GM21825 (cell line): ENCODE results near the gene GPR173.
A peak's percentile ranks its signal among the peaks of the same experiment; 100 is the strongest.

Experiments used
- ATAC-seq: cut with Tn5 transposase; IDR thresholded peaks from one replicate; pipeline ENCODE4 v1.9.1; 2021; ENCODE audit warnings: mild to moderate bottlenecking, moderate library complexity; ENCODE audit not compliant: unreplicated experiment

The GPR173 gene

DNA sequence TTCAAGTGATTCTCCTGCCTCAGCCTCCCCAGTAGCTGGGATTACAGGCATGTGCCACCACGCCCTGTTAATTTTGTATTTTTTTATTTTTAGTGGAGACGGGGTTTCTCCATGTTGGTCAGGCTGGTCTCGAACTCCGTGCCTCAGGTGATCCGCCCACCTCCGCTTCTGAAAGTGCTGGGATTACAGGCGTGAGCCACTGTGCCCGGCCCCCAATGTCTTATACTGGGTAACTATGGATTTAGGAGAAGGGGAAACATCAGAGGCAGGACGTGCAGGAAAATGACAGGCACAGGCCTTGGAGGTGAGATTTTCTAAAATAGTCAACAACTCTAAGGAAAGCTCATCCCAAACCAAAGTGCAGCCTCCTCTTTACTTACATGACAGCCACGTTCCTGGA is 22.5 kb downstream of the GPR173 start:
- ATAC-seq, result no peak

- ATAC-seq, result peak; percentile 81
Observed at GRCh38 chrX:53071604-53072417, 23.2 kb downstream of the GPR173 start.

DNA sequence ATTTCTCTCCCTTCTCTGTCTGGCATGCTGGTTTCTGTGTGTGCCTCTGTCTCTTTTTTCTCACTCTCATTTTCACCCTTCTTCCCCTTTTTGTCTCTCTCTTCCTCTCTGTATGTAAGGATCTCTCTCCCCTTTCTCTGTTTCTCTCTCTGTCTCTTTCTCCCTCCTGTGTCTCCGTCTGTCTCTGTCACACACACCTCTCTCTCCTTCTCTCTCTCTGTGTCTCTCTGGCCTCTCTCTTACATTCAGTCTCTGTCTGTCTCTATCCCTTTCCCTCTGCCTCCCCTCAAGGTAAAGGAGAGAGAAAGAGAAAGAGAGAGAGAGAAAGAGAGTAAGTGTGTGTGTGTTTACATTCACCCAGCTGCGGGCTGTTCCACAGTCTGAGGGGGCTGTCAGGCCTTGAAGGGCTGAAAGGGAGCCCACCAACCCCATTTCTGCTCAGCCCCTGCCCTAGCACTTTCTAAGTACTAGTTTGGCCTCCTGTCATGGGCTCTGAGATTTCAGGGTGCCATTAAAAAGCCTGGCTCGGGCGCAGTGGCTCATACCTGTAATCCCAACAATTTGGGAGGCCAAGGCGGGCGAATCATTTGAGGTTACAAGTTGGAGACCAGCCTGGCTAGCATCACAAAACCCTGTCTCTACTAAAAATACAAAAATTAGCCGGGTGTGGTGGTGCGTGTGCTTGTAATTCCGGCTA is 24.0 kb downstream of the GPR173 start:
- ATAC-seq, result no peak

DNA sequence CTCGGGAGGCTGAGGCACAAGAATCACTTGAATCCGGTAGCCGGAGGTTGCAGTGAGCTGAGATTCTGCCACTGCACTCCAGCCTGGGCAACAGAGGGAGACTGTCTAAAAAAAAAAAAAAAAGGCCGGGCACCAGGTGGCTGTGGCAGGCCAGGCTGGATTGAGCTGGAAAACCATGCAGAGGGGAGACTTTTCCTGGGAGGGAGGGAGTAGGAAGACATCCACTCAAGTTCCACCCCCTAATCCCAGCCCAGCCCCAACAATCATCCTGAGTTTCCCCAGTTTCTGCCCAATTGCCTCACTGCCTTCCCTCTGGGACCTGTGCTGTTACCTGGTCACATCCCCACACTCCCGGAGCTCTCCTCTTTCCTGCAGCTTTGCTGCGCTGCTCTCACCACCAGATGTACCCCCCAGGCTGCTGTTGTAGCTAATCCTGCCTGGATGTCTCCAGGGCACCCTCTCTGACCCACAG is 24.6 kb downstream of the GPR173 start:
- no peak for ATAC-seq

DNA sequence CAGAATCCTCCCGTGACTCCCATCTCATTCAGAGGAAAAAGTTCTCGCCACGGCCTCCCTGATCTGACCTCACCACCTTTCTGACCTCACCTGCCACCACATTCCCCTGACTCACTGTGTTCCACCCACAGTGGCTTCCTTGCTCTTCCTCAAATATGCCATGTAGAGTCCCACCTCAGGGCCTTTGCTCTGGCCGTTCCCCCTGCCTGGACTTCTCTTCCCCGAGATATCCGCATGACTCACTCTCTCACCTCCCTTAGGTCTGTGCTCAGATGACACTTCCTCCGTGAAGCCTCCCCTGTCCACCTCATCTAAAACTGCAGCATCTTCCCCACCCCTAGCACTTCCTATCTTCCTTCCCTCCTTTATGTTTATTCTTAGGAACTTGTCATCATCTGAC is 26.4 kb downstream of the GPR173 start:
- ATAC-seq, result no peak

DNA sequence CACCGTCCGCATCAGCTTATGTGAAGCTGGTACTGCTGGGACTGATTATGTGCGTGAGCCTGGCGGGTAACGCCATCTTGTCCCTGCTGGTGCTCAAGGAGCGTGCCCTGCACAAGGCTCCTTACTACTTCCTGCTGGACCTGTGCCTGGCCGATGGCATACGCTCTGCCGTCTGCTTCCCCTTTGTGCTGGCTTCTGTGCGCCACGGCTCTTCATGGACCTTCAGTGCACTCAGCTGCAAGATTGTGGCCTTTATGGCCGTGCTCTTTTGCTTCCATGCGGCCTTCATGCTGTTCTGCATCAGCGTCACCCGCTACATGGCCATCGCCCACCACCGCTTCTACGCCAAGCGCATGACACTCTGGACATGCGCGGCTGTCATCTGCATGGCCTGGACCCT is 28.1 kb downstream of the GPR173 start:
- ATAC-seq, result no peak

DNA sequence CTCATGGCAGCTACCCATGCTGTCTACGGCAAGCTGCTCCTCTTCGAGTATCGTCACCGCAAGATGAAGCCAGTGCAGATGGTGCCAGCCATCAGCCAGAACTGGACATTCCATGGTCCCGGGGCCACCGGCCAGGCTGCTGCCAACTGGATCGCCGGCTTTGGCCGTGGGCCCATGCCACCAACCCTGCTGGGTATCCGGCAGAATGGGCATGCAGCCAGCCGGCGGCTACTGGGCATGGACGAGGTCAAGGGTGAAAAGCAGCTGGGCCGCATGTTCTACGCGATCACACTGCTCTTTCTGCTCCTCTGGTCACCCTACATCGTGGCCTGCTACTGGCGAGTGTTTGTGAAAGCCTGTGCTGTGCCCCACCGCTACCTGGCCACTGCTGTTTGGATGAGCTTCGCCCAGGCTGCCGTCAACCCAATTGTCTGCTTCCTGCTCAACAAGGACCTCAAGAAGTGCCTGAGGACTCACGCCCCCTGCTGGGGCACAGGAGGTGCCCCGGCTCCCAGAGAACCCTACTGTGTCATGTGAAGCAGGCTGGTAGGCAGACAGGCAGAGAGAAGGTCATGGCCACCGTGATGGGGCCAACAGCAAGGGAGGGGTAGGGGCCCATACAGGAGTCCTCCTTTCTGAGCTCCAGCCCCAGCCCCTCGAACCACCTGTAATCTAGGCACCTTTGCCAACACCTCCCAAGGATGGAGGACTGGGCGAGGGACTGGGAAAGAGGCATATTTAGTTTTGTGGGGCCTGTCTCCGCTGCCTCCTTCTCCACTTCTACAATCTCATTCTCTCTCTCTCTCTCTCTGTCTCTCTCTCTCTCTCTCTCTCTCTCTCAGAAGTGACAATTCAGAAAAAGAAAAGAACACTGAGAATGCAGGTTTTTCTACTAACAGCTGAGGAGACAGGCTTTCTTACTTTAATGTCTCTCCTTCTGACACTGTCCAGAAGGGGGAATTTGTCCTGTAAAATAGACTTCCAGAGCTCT is 28.9 kb downstream of the GPR173 start:
- no peak for ATAC-seq

GRCh38 chrX:53078943-53079342 is 30.4 kb downstream of the GPR173 start:
- ATAC-seq, result no peak

DNA sequence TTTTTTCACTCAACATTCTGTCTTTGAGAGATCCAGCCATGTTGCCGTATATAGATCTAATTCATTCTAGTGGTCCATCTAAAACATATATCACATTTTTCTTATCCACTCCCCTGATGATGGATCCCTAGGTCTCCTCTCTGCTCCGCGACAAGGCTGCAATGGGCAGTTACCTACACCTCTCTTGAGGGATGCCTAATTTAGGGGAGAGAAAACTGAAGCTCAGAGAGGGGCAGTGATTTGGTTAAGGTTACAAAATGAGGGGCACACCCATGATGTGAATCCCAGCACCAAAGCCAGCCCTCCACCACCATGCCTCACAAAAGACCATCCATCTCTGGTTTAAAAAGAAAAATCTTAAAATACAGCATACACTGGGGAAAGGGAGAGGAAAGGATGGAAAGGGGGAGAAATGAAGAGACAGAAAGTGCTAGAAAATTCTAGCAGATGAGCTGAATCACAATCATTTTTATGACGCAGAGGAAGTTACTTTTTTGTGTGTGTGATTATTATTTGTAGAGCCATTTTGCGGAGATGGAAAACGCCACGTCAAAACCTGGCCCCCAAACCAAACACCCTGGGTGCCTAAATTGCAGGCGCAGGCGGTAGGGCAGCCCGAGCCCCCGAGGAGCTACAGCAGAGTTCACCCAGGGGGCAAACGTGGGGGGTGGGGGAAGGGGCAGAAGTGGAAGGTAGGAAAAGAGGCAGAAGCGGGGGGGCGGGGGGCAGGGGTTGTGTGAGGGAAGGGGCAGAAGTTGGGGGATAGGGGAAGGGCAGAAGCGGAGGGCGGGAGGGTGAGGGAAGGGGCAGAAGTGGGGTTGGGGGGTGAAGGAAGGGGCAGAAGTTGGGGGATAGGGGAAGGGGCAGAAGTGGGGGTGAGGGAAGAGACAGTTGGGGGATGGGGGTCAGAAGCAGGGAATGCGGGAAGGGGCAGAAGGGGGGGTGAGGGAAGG is 32.3 kb downstream of the GPR173 start:
- no peak for ATAC-seq

- peak; percentile 90 for ATAC-seq
Observed at GRCh38 chrX:53081925-53082772, 33.6 kb downstream of the GPR173 start, which contains the start of gene TSPYL2. Gene TSPYL2 (plus strand): TSS chrX:53082367. CDS start chrX:53082499, 132 bp downstream.

DNA sequence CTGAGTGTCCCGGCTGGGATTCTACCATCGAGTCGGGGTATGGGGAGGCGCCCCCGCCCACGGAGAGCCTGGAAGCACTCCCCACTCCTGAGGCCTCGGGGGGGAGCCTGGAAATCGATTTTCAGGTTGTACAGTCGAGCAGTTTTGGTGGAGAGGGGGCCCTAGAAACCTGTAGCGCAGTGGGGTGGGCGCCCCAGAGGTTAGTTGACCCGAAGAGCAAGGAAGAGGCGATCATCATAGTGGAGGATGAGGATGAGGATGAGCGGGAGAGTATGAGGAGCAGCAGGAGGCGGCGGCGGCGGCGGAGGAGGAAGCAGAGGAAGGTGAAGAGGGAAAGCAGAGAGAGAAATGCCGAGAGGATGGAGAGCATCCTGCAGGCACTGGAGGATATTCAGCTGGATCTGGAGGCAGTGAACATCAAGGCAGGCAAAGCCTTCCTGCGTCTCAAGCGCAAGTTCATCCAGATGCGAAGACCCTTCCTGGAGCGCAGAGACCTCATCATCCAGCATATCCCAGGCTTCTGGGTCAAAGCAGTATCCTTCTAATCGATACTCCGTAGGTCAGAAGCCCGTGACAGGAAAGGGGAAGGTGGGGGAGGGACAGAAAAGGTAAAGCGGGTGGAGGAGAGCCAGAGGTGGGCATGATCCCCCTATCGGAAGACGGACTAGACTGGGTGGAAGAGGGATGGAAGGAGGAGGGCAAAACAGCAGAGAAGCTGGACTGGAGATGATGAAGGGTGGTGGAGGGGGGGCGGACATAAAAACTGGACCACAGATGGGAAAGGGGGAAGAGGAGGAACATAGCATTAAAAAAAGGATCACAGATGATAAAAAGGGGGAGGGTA is 34.4 kb downstream of the GPR173 start:
- no peak for ATAC-seq

GRCh38 chrX:53084043-53084570 is 35.5 kb downstream of the GPR173 start:
- no peak for ATAC-seq

DNA sequence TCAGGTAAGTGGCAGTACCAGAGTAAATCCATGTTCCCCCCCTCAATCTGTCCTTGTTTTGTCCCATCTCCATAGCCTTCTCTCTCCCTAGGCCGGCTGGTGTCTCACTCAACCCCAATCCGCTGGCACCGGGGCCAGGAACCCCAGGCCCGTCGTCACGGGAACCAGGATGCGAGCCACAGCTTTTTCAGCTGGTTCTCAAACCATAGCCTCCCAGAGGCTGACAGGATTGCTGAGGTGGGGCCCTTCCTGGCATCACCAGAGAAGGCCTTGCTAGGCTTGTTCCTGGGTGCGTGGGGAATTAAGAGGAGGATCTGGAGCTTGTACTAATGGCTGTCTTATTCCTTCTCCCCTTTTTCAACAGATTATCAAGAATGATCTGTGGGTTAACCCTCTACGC is 36.3 kb downstream of the GPR173 start:
- ATAC-seq, result no peak

DNA sequence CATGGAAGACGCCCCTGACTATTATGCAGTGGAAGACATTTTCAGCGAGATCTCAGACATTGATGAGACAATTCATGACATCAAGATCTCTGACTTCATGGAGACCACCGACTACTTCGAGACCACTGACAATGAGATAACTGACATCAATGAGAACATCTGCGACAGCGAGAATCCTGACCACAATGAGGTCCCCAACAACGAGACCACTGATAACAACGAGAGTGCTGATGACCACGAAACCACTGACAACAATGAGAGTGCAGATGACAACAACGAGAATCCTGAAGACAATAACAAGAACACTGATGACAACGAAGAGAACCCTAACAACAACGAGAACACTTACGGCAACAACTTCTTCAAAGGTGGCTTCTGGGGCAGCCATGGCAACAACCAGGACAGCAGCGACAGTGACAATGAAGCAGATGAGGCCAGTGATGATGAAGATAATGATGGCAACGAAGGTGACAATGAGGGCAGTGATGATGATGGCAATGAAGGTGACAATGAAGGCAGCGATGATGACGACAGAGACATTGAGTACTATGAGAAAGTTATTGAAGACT is 37.2 kb downstream of the GPR173 start:
- ATAC-seq, result no peak

- ATAC-seq, result no peak
Observed at GRCh38 chrX:53086464-53086863, 37.9 kb downstream of the GPR173 start.

- no peak for ATAC-seq
Observed at GRCh38 chrX:53087388-53087831, 38.8 kb downstream of the GPR173 start.
